A549 treated with RU486 at 1 μM for 4 hours (cell line): Measurements from ENCODE around the gene PROM1. TPM values are rescaled to one million over a fixed set of nuclear protein-coding genes. Genes with fewer than 3 reads are reported as not detected.

ENCODE experiments used
- total RNA-seq: library from RNA; stranded (reverse); fragments of 200-300 nt; extraction: Qiagen RNA extraction; gene quantifications from 5 replicates; pipeline ENCODE4 v1.2.3, GENCODE V29; 2022; ENCODE audit warnings: low read depth

Gene PROM1
- 0.08 to 0.34 TPM (median 0.32 TPM) in 3 of 5 replicates, not detected in the others for total RNA-seq

GRCh38 chr4:16083241-16084191, at the start of gene PROM1:
PROM1 (minus strand) TSS chr4:16084023; CDS start chr4:16075906, 8,117 bp downstream.

GRCh38 chr4:15963001-15963451, 120.8 kb downstream of the PROM1 start, which contains the start of gene FGFBP2:
FGFBP2 (minus strand) TSS chr4:15963175; CDS start chr4:15963129, 46 bp downstream.

GRCh38 chr4:15938640-15939039, 145.2 kb downstream of the PROM1 start, which contains the start of gene FGFBP1:
FGFBP1 (minus strand) TSS chr4:15938740; CDS start chr4:15936632, 2,108 bp downstream.

Other genes with a start within 250 kb of the PROM1 start
- gene FGFBP1, start 145.3 kb downstream of the PROM1 start, total RNA-seq = 3.7 to 4.5 TPM (median 4.3 TPM) in 5 replicates
- gene FGFBP2, start 120.8 kb downstream of the PROM1 start, total RNA-seq = not detected in 5 replicates
- gene TAPT1, start 142.4 kb upstream of the PROM1 start, total RNA-seq = 11.6 to 17.7 TPM (median 13.2 TPM) in 5 replicates